ENCODE results near the gene TANGO2.

Gene TANGO2

DNA sequence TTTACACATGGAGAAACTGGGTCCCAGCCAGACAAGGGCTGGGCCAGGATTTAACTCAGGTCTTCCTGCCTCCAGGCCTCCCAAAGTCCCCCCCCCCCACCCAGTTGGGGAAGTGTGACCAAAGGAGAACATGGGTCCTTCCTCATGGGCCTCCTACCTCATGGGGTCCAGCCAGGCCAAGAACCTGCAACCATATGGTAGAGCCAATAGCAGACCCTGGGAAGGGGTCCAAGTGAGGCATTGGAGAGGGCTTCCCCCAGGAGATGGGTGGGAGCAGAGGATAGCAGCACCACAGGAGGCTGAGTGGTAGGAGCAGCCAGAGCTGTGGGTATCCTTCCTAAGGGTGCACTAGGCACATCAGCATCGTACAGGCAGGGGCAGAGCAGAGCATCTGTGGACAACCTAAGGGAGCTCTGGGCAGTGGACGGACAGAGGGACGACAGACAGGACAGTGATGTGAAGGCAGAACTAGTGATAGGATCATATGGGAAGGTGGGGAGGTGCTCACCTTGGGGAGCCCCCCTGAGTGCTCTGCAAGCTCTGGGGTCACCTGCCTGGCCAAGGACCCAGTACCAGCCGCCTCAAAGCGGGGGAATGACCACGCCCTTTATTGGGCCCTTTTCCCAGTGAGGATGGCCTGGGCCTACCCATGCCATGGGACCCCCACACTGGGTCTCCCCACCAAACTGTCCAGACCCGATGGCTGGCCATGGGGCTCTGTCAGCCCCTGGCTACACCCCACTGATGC lies 8.7 kb upstream of the TANGO2 start:
- DNase-seq (ENCODE audit: low read depth, low spot score): no peak

DNA sequence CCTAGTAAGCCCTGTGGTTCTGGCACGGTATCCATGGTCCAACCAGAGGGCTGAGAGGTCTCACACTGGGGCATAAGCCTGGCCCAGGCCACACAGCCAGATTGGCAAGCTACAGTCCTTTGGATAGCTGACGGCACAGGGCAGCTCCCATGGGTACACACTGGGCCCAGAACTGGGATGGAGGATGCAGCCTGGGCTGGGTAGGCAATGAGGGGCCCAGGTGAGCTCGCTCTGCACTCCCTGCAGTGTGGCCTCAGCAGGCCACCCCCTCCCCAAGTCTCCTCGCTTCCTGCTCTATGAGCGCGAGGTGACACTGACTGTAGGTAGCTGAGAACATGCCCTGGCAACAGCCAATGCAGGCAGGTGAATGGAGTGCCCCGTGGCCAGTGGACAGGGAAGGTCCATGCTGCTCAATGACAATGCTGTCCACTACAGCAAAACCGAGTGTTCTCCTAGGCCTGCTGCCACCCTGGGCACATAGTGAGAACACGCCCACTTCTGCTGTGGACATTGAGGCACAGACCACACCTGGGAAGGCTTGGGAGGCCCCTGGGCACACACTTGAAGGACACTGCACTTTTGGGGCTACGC lies 8.1 kb upstream of the TANGO2 start:
- DNase-seq (ENCODE audit: low read depth, low spot score): no peak

DNA sequence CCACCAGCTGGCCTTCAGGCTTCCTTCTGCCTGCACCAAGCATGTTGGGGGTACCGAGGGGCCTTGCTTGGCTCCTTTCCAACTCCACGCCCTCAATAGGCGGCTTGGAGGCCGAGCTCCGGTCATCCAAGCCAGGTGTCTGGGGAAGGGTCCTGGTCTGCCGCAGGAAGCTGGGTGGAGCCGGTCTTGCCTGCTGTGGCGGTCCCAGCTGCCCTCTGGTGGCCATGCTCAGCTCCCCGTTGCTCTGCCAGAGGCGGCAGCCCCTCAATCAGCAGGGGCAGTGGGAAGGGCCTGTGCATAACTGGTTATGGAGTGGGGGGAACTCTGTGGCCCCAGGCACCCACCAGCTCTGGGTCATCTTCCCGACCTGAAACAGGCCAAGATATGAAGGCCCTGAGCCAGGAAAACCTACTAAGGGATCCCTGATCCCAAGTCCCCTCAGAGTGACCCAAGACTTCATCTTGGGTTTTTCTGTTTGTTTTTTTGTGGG lies 7.5 kb upstream of the TANGO2 start:
- peak; percentile 42 for DNase-seq (ENCODE audit: low read depth, low spot score)

DNA sequence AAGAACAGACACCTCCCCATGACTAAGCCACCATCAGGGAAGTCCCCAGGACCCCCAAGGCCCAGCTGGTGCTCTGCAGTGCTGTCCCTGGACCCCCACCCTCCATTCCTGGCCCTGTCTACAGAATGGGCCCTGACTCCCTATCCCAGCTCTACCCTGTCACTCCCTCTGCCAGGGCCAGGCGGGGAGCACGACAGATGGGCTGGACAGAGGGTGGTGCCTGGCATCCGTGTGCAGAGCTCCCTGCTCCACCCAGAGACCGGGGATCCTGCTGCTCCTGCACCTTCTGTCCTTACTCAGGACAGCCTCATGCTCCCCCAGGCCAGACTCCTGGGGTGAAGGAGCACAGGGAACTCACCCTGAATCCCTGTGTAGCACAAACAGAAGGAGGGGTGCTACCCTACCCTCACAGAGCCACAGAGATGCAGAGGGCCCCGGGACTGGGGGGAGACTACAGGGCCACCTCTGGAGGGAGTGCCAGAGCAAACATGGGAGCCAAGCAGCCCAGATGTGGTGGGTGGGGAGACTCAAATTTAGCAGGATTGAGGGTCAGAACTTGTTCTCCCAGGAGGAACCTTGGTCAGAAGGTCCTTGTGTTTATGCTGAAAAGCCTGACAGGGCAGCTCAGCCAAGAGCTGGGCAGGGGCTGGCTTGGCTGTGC lies 6.3 kb upstream of the TANGO2 start:
- DNase-seq (ENCODE audit: low read depth, low spot score): no peak

DNA sequence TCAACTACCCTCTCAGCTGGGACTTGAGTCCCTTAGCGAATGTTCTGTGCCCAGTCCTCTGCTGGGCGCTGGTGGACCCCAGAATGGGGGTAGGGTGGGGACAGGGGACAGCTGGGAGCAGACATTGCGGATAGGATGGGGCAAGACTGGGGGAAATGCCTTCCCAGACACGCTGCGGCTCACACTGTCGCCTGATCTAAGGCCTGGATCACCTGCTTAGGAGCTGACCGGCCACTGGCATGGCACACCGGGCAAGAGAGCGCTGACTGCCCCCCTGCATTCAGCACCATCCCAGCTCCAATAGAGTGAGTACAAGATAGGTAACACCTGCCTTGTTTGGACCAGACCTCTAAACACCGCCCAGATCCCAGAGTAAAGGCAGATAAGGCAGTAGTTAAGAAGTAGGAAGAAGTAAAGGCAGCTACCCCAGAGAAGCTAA lies 5.7 kb upstream of the TANGO2 start:
- DNase-seq (ENCODE audit: low read depth, low spot score): no peak

DNA sequence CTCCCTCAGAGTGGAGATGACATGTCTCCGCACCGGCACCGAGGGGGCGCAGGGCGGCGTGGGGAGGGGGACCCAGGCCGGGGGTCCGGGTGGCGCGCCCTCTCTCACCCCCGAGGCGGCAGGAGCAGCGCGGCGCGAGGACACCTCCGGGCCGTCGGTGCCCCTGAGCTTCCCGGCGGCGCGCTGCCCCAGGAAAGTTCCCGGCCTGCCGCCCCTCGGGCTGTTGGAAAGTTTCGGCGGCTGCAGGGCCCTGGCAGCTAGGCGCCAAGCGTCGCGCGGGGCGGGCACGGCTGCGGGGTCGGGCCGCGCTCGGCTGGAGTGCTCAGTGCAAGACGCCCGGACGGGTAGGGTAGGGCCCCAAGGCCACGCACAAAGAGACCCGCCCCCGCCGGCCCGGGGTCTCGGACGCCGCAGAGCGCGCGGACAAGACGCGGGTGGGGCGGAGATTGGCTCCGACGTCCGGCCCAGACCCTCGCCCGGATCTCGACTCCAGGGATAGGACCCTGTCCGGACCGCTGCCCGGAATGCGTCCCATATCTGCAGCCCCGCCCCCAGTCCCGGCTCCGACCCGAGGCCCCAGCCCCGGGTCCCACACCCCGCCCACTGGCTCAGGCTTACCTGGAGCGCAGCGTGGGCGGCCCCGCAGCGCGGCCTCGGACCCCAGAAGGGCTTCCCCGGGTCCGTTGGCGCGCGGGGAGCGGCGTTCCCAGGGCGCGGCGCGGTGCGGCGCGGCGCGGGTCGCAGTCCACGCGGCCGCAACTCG lies 4.8 kb upstream of the TANGO2 start:
- DNase-seq (ENCODE audit: low read depth, low spot score): no peak

DNA sequence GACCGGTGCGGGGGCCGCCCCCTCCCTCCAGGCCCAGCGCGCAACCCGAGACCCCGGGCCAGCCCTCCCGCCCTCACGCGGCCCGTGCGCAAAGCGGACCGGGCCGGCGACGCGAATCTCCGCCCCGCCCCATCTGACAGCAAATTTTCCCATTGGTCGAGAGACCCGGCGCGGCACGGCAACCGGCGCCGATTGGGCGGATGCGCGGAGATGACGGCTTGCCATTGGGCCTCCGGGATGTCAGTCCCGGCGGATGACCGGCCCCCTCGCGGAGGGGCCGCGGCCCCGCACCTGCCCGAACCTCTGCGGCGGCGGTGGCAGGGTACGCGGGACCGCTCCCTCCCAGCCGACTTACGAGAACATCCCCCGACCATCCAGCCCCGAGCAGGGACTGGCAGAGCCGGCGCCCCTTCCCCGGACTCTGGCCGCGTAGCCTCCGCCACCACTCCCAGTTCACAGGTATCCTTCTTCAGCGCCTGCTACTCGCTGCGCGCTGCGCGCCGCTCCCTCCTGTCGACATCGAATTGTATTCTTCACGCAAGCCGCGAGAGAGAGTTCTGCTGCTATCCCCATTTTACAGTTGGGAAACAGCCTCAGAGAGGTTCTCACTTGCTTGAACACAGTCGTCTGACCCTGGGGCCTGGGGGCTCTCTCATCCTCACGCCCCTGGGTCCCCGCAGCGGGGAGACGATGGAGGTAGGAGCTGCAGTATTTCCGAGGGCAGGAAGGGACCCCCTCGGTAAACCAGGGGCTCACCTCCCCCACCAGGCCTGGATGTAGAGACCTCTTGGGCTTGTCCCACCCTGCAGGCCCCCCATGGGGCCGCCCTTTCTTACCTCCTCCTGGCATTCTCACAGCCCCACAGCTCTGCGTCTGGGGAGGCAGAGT lies 3.9 kb upstream of the TANGO2 start, which contains the start of gene ARVCF:
Gene ARVCF (minus strand): TSS at position 90 of the 888 bp plus-strand sequence. CDS start 26,029 bp downstream, outside the sequence.
- peak; percentile 56 for DNase-seq (ENCODE audit: low read depth, low spot score)

DNA sequence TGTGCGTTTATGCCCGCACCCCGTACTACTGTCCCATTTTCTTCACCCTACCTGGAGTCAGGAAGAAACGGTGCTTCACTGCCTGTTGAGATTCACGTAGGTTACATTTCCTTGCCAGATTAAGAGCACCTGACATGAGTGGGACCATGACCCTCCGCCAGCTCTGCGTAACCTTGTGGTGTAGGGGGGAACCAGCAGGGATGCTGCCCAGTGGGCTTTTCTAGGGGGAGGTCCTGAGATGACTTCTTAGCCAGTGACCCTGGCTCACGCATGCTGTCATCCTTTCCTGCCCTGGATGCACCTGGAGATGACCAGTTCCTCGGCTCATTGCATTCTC lies 3.3 kb upstream of the TANGO2 start:
- DNase-seq (ENCODE audit: low read depth, low spot score): no peak

DNA sequence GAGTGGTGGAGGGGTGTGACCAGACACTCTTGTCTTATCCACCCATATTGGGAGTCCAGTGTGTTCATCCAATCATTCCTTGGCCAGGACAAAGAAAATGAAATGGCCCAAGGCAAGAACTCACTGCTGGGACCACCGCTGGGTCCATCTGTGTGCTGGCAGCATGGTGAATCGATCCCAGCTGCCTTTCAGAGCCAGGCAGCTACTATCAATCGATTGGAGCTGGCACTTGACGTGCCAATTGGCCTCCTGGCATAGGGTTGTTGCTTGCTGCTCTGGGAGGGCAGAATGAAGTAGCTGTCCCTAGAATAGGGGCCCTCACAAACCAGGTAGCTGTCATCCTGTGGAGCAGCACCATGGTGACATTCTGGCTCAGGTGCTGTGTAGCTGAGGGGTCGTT lies 2.9 kb upstream of the TANGO2 start:
- no peak for DNase-seq (ENCODE audit: low read depth, low spot score)

DNA sequence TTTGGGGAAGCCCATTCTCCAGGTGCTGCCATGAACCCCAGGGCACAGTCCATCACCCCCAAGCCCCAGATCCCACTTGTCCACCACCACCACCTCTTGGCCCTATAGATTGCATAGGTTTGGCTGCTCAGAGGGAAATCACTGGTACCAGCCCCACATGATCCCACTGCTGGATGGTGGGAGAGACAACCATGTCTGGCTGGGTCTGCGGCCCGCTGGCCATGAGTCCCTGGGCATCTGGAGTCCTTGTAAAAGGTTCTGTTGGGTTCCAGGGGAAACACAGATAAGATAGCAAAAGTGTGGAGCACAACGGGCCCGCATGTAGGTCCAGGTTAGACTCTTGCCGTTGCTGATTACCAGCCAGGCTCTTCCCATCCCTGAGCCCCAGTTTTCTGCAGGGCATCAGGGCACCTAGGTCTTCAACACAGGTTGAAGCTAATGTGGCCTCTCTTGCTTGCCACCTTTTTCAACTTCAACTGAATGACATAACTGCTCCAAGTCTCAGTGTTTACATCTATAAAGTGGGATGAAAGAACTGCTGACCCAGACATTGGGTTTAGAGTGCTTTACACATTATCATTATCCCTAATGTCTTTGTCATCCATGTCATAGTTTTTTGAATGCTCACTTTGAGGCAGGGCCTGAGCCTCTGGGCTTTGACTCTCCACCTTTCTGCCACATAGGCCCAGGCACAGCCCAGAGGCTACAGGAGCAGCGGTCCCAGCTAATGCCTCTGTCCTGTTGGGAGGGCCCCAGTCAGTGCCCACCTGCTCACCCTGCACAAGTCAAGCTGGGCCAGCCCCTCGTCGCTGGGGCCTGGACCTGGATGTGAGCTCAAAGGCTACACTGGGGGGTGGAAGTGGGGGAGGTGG lies 1.0 kb upstream of the TANGO2 start:
- DNase-seq (ENCODE audit: low read depth, low spot score): no peak

DNA sequence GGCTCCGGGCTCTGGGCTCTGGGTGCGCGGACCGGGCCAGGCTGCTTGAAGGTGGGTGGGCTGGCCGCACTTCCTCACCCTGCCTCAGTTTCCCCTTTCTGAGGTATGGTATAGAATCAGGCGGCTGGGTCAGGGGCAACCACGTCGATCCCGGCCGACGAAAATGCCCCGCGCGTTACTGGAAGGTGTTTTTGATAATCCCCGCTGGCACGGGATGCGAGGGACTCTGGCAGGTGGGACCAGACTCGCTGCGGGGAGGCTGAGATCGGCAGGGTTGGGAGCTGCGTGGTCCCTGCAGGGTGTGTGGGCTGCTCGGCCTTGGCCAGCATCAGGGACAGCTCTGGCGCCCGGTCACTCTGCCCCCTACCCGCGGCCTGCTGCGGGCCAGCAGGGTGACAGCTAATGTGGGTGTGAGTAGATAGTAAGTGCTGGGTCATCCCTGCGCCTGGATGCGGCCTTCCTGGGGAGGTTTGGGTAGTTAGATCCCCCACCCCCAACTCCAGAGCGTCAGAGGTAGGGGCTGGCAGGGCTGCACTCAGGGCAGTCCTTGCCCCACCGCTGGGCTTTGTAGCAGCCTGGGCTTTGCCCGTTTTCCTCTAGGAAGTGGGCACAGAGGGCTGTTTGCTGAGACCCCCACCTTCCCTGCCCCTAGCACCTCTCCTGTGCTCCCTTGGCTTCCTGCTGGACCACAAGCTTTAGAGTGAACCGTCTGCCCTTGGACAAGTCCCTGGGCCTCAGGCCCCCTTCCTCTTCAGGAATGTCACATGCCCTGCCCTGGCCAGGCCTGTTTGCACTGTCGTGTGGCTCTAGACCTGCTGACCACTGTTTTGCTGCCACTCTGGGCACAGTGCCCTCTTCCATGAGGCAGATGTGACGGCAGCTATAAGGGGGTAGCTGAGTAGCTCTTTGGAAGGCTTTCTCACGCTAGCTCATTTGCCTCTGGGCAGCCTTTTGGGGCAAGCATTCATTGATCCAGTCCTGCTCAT lies 579 bp downstream of the TANGO2 start:
- DNase-seq (ENCODE audit: low read depth, low spot score): no peak

DNA sequence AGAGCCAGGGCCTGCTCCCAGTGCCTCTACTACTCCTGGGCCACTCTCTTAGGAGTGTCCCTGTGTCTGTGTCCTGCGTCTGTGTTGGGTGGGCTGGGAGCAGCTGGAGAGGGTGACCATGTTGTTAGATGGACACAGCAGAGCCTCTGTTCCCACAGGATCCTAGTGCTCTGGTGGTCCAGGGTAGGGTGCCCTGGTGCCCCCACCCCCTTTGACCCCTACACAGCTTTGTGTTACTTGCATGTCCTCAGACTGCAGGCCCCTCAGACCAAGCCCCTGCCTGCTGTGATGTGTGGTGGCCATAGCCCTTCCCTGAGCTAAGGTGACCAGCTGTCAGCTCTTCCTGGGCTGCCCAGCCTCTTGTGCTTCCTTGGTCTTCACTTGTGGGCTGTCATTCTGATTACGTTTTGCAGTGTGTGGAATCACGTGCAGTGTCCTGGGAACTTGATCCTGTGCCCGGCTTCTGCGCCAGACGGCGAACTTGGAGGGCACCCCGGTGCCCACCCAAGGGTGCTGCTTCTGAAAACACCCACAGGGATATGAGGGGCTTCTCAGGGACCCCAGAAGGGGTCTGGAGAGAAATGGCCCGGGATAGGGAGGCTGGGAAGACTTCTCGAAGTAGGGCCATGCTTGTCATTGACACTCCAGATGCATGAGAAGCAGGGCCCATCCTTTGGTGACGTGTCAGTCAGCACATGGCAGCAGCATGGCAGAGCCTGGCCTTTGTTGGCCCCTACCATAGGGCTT lies 1.5 kb downstream of the TANGO2 start:
- DNase-seq (ENCODE audit: low read depth, low spot score): no peak

DNA sequence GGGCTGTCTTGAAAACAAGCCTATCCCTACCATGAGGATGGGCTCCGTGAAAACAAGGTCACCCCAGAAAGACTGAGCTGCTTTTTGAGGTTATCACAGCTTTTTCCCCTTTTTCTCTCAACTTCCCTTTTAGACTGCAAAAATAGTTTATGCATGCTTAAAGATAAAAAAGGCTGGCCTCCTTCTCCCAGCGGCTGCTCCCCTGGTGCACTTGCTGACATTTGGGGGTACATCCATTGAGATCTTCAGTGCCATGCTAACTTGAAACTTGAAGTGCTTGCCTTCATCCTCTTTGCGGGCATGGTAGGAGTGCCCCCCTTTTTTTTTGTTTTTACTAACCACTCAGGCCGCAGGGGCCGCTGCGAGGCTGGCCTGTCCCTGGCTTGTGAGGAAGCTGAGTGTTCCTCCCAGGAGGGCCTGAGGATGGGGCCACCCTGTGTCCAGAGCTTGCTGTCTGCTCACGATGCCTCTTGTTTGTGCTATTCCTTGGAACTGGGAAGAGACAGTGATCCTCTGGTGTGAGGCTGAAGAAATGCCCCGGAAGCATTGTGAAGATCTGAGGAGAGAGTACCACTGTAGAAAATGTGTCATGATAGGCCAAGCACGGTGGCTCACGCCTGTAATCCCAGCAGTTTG lies 2.2 kb downstream of the TANGO2 start:
- DNase-seq (ENCODE audit: low read depth, low spot score): no peak

DNA sequence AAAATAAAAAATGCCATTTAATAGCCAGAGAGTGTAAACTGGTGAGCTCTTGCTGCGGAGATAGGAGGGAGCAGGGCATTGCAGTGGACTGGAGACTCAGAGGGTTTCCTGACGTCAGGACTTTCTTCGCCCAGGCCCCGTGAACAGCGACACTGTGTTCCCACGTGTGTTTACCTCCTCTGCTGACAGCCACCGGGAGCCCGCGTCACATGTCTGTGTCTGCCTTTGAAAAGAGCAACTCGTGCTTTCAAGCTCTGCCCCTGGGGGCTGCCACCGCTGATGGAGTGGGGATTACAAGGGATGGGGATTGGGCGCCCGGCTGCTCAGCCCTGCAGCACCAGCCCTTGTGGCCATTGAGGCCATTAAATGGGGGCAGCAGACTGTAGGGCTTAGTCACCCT lies 3.3 kb downstream of the TANGO2 start:
- DNase-seq (ENCODE audit: low read depth, low spot score): no peak

DNA sequence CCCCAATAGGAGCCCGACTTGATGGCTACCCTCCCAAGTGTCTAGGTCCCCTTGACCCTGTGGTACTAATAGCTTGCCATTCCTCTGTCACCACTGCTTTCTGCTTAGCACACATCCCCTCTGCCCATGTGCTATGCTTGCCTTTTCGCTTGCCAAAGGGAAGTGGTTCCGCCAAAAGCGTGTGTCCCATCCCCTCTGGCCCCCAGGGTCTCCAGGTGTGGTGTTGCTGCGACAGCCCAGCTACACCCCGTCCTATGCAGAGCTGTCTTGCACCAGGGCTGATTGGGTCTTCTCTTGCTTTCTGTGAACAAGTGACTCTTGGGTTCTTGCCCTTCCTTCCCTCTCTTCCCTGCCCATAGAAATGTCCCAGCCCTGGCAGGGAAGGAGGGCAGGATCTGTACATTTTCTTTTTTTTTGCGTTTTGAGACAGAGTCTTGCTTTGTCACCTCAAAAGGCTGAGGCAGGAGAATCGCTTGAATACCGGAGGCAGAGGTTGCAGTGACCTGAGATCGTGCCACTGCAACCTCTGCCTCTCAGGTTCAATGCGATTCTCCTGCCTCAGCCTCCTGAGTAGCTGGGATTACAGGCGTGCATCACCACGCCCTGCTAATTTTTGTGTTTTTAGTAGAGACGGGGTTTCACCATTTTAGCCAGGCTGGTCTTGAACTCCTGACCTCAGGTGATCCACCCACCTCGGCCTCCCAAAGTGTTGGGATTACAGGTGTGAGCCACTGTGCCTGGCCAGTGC lies 3.9 kb downstream of the TANGO2 start:
- DNase-seq (ENCODE audit: low read depth, low spot score): no peak

DNA sequence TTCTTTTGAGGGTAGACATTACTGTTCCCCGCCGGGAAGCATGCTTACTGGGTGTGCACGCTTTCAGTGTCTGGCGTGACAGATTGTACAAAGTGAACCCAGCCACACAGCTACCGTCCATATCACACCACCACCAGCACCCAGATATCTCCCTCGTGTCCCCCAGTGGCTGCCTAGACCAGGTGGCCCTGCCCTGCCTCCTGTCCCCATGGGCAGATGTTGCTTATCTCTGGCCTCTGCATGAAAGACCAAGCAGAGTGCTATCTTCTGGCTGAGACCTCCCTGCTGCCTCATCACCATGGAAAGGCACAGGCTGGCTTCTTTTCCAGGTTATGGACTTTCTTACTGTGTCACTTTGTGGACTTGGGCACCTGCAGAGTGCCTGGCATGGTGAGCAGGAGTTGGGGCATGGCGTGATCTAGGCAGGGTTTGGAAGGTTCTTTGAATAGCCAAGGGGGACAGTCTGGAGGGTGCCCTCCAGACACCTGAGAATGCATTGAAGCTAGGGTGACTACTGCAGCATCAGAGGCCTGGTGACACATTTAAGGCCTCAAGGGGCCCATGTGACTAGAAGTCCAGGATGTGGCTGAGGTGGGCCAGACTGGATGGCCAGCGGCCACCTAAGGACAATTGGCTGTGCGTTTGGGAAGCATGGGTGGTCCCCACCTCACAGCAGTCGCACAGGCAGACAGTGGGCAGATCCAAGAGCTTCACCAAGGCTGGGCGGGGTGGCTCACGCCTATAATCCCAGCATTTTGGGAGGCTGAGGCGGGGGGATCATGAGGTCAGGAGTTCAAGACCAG lies 4.7 kb downstream of the TANGO2 start:
- DNase-seq (ENCODE audit: low read depth, low spot score): no peak
